HepG2 (cell line): Measurements from ENCODE around the gene TRAF4. TPM values are rescaled to one million over a fixed set of nuclear protein-coding genes. Genes with fewer than 3 reads are reported as not detected.

ENCODE experiments used
- CBX5 ChIP-seq: sonication (generic); formaldehyde crosslinking; IDR thresholded peaks from 2 replicates; pipeline ENCODE4 v1.4.0; 2020; ENCODE audit warnings: missing genetic modification reagents, borderline replicate concordance
- DNMT1 ChIP-seq: sonication (generic); formaldehyde crosslinking; IDR thresholded peaks from 2 replicates; pipeline ENCODE4 v1.5.1; 2020; ENCODE audit warnings: mild to moderate bottlenecking, missing genetic modification reagents
- FOXK1 ChIP-seq: sonication (generic); formaldehyde crosslinking; IDR thresholded peaks from 2 replicates; pipeline ENCODE4 v1.4.0; 2020; ENCODE audit warnings: low read depth, missing genetic modification reagents, borderline replicate concordance
- MBD4 ChIP-seq: IDR thresholded peaks from 2 replicates; pipeline ENCODE4 v1.6.1; 2012; ENCODE audit warnings: low read length, inconsistent platforms, borderline replicate concordance
- NCOA5 ChIP-seq: sonication (generic); formaldehyde crosslinking; IDR thresholded peaks from 2 replicates; pipeline ENCODE4 v1.4.0; 2020; ENCODE audit warnings: missing genetic modification reagents
- PCBP1 ChIP-seq: fragments of 200-400 bp; formaldehyde crosslinking; IDR thresholded peaks from 2 replicates; pipeline ENCODE4 v1.6.1; 2017; ENCODE audit warnings: mild to moderate bottlenecking, low read depth, low read length, borderline replicate concordance
- POLR2A ChIP-seq, 2 experiments: IDR thresholded peaks; 2 replicates each; pipeline ENCODE4 v1.6.1; 2011; ENCODE audit warnings: low read depth in 2 of 2, low read length in 2 of 2, mild to moderate bottlenecking in 1 of 2, moderate library complexity in 1 of 2; ENCODE audit not compliant: insufficient read depth in 1 of 2
- REL ChIP-seq: sonication (generic); formaldehyde crosslinking; conservative IDR thresholded peaks from 2 replicates; pipeline ENCODE4 v1.8.0; 2022; ENCODE audit warnings: mild to moderate bottlenecking, missing genetic modification reagents, moderate library complexity
- SIX4 ChIP-seq: sonication (generic); formaldehyde crosslinking; IDR thresholded peaks from 2 replicates; pipeline ENCODE4 v1.4.0; 2020; ENCODE audit warnings: missing genetic modification reagents
- SRF ChIP-seq: IDR thresholded peaks from 2 replicates; pipeline ENCODE4 v1.6.1; 2011; ENCODE audit warnings: mild to moderate bottlenecking, low read depth, low read length, moderate library complexity
- SSRP1 ChIP-seq: IDR thresholded peaks from 2 replicates; pipeline ENCODE4 v1.6.1; 2016; ENCODE audit warnings: control low read depth
- TEAD3 ChIP-seq: optimal IDR thresholded peaks from 2 replicates; pipeline ENCODE3; 2016; ENCODE audit warnings: borderline replicate concordance
- TMF1 ChIP-seq: sonication (generic); formaldehyde crosslinking; IDR thresholded peaks from 2 replicates; pipeline ENCODE4 v1.8.1; 2022; ENCODE audit warnings: low read depth, missing genetic modification reagents
- ZFX ChIP-seq: sonication (generic); formaldehyde crosslinking; IDR thresholded peaks from 2 replicates; pipeline ENCODE4 v1.4.0; 2020; ENCODE audit warnings: mild to moderate bottlenecking, low read depth, missing genetic modification reagents, moderate library complexity
- ZNF230 ChIP-seq: sonication (generic); formaldehyde crosslinking; IDR thresholded peaks from 2 replicates; pipeline ENCODE4 v1.4.0; 2020; ENCODE audit warnings: mild to moderate bottlenecking, missing genetic modification reagents
- ZNF781 ChIP-seq: sonication (generic); formaldehyde crosslinking; IDR thresholded peaks from 2 replicates; pipeline ENCODE4 v1.5.1; 2020; ENCODE audit warnings: borderline replicate concordance, mild to moderate bottlenecking, missing genetic modification reagents; ENCODE audit errors: not compliant biosample characterization
- ZNF850 ChIP-seq: sonication (generic); formaldehyde crosslinking; conservative IDR thresholded peaks from 2 replicates; pipeline ENCODE4 v1.9.0; 2021; ENCODE audit warnings: mild to moderate bottlenecking, missing genetic modification reagents
- ZSCAN12 ChIP-seq: sonication (generic); formaldehyde crosslinking; IDR thresholded peaks from 2 replicates; pipeline ENCODE4 v1.9.0; 2021; ENCODE audit warnings: mild to moderate bottlenecking, missing genetic modification reagents
- polyA plus RNA-seq, 8 experiments: library from polyadenylated mRNA; depleted of rRNA in 3 of 8; stranded (reverse) in 7 of 8; unstranded in 1 of 8; fragments of >200 nt; fragmentation: Illumina TruSeq in 4 of 8; extraction: Trizol in 4 of 8; gene quantifications; 2 replicates each; pipeline versions ENCODE4 v1.2.1 to v1.2.3, GENCODE V29; 2011 to 2016; ENCODE audit warnings: low read depth in 4 of 8, missing spikeins in 1 of 8, mixed read lengths in 1 of 8; ENCODE audit not compliant: insufficient read depth in 1 of 8
- total RNA-seq, 5 experiments: library from RNA; depleted of rRNA; stranded (reverse); fragments of >200 nt; fragmentation: Illumina TruSeq; extraction: Trizol; gene quantifications; 2 replicates each; pipeline ENCODE4 v1.2.3, GENCODE V29; 2016; ENCODE audit warnings: low read depth in 1 of 5
- TF ChIP-seq, protein P1 (sequence below), 2 experiments: sonication (generic) in 1 of 2; formaldehyde crosslinking in 1 of 2; IDR thresholded peaks; 2 replicates each; pipeline versions ENCODE4 v1.4.0 to v1.6.1; 2018 to 2020; ENCODE audit warnings: missing genetic modification reagents in 2 of 2, borderline replicate concordance in 1 of 2, low read depth in 1 of 2, mild to moderate bottlenecking in 1 of 2, missing biosample characterization in 1 of 2
- TF ChIP-seq, protein P2 (sequence below): sonication (generic); formaldehyde crosslinking; IDR thresholded peaks from 2 replicates; pipeline ENCODE4 v1.4.0; 2020; ENCODE audit warnings: missing genetic modification reagents
- TF ChIP-seq, protein P3 (sequence below): sonication (generic); formaldehyde crosslinking; IDR thresholded peaks from 2 replicates; pipeline ENCODE4 v1.4.0; 2020; ENCODE audit warnings: mild to moderate bottlenecking, missing genetic modification reagents
- TF ChIP-seq, protein P4 (sequence below): sonication (generic); formaldehyde crosslinking; IDR thresholded peaks from 2 replicates; pipeline ENCODE4 v1.4.0; 2020; ENCODE audit warnings: mild to moderate bottlenecking, low read depth, missing genetic modification reagents

Gene TRAF4
- total and polyA plus RNA-seq, 2 of the 13 experiments (the other 11 are each of a cell fraction or from before 2014, with no cell fraction given), result 86.0 to 89.9 TPM

DNA sequence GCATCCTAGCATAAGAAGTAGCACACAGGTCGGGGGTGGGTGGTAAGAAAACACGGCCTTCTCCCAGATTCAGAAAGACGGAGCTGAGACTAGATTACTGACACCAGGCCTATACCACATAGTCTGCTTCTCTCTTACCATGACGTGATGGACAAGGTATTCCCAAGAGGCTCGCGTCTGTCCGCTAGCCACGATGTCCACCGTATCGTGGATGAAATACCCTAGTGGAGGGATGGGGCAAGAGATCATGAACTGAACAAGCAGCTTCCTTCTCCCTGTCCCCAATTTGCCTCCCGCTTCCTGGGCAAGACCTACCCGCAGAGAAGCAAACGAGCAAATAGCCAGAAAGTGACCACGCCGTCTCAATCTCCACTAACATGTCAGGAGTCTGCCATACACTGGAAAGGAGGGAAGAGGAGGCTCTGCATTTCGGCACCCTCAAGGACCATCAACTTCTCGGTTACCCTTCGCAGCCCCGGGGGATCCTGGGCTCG lies 18.6 kb upstream of the TRAF4 start (continued):
- TF ChIP-seq REL (CRISPR knock-in tag) (0 out of 2 replicates have a peak, but pooled peaks have one; percentile 21), ZNF781 (peak; percentile 53), MBD4 (no peak; the same call in 1 of the 2 replicates), TEAD3 (peak; percentile 46), ZFX (CRISPR knock-in tag) (0 out of 2 replicates have a peak, but pooled peaks have one; percentile 60), NCOA5 (CRISPR knock-in tag) (peak; percentile 87; the same call in 1 of the 2 replicates), SIX4 (CRISPR knock-in tag) (peak; percentile 24; the same call in 1 of the 2 replicates), TMF1 (CRISPR knock-in tag) (0 out of 2 replicates have a peak, but pooled peaks have one; percentile 4), POLR2A (IDR thresholded peaks at IDR 0.05; ENCODE audit: insufficient read depth in 1 of 2, low read depth in 2 of 2, low read length in 2 of 2) (peak; percentile 65 to 80; a peak in 3 of 4 replicates), PCBP1 (no peak), ZSCAN12 (CRISPR knock-in tag) (0 out of 2 replicates have a peak, but pooled peaks have one; percentile 17), ZNF230 (CRISPR knock-in tag) (peak; percentile 83; the same call in 1 of the 2 replicates), SRF (no peak), SSRP1 (CRISPR knock-in tag) (peak; percentile 96), DNMT1 (peak; percentile 17; the same call in 1 of the 2 replicates), CBX5 (0 out of 2 replicates have a peak, but pooled peaks have one; percentile 35), ZNF850 (CRISPR knock-in tag) (no peak; the same call in 1 of the 2 replicates), FOXK1 (CRISPR knock-in tag) (peak; percentile 11; the same call in 1 of the 2 replicates)
- TF ChIP-seq, protein P1, sequence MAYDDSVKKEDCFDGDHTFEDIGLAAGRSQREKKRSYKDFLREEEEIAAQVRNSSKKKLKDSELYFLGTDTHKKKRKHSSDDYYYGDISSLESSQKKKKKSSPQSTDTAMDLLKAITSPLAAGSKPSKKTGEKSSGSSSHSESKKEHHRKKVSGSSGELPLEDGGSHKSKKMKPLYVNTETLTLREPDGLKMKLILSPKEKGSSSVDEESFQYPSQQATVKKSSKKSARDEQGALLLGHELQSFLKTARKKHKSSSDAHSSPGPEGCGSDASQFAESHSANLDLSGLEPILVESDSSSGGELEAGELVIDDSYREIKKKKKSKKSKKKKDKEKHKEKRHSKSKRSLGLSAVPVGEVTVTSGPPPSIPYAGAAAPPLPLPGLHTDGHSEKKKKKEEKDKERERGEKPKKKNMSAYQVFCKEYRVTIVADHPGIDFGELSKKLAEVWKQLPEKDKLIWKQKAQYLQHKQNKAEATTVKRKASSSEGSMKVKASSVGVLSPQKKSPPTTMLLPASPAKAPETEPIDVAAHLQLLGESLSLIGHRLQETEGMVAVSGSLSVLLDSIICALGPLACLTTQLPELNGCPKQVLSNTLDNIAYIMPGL (CRISPR knock-in tag; IDR thresholded peaks at IDR 0.05; ENCODE audit: borderline replicate concordance in 1 of 2, low read depth in 1 of 2), result 0 out of 4 replicates have a peak, but pooled peaks have one; percentile 2 to 53
- TF ChIP-seq, protein P2, sequence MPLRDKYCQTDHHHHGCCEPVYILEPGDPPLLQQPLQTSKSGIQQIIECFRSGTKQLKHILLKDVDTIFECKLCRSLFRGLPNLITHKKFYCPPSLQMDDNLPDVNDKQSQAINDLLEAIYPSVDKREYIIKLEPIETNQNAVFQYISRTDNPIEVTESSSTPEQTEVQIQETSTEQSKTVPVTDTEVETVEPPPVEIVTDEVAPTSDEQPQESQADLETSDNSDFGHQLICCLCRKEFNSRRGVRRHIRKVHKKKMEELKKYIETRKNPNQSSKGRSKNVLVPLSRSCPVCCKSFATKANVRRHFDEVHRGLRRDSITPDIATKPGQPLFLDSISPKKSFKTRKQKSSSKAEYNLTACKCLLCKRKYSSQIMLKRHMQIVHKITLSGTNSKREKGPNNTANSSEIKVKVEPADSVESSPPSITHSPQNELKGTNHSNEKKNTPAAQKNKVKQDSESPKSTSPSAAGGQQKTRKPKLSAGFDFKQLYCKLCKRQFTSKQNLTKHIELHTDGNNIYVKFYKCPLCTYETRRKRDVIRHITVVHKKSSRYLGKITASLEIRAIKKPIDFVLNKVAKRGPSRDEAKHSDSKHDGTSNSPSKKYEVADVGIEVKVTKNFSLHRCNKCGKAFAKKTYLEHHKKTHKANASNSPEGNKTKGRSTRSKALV (CRISPR knock-in tag), result 0 out of 2 replicates have a peak, but pooled peaks have one; percentile 78
- TF ChIP-seq, protein P3, sequence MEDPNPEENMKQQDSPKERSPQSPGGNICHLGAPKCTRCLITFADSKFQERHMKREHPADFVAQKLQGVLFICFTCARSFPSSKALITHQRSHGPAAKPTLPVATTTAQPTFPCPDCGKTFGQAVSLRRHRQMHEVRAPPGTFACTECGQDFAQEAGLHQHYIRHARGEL (CRISPR knock-in tag), result peak; percentile 15; the same call in 1 of the 2 replicates
- TF ChIP-seq, protein P4, sequence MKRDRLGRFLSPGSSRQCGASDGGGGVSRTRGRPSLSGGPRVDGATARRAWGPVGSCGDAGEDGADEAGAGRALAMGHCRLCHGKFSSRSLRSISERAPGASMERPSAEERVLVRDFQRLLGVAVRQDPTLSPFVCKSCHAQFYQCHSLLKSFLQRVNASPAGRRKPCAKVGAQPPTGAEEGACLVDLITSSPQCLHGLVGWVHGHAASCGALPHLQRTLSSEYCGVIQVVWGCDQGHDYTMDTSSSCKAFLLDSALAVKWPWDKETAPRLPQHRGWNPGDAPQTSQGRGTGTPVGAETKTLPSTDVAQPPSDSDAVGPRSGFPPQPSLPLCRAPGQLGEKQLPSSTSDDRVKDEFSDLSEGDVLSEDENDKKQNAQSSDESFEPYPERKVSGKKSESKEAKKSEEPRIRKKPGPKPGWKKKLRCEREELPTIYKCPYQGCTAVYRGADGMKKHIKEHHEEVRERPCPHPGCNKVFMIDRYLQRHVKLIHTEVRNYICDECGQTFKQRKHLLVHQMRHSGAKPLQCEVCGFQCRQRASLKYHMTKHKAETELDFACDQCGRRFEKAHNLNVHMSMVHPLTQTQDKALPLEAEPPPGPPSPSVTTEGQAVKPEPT (CRISPR knock-in tag), result no peak
